Myocyte (in vitro differentiated cells): ENCODE results near the gene PID1. TPM values are rescaled to one million over a fixed set of nuclear protein-coding genes. Genes with fewer than 3 reads are reported as not detected.
A peak's percentile ranks its signal among the peaks of the same experiment; 100 is the strongest.

Experiments
- DNase-seq: peaks from one replicate; pipeline ENCODE4 v3.0.0-alpha.2; 2012; ENCODE audit warnings: low read depth
- total RNA-seq: library from RNA; depleted of rRNA; stranded (reverse); fragments of >200 nt; gene quantifications from 2 replicates; pipeline ENCODE4 v1.2.3, GENCODE V29; 2014

PID1 gene
- total RNA-seq, 1 donor from 2014 or later, result 9.0 TPM

DNA sequence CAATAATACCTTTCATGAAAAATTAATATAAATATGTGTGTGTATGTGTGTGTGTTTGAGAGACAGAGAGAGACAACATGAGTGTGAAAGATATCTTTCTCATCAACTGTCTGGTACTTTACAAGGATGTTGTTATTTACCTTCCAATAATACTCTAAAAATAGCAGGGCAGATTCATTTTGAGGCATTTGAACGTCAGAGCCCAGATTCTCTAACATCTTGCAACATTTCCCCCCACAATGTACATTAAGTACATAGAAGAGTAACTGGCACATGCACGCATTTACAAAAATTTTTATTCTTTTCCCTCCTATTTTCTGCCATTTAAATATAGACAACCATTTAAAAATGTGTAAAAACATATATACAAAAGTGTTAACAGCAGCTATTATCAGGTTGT lies 100.9 kb downstream of the PID1 start:
- DNase-seq, result no peak

GRCh38 chr2:229169751-229170150 lies 101.3 kb downstream of the PID1 start:
- DNase-seq, result no peak

DNA sequence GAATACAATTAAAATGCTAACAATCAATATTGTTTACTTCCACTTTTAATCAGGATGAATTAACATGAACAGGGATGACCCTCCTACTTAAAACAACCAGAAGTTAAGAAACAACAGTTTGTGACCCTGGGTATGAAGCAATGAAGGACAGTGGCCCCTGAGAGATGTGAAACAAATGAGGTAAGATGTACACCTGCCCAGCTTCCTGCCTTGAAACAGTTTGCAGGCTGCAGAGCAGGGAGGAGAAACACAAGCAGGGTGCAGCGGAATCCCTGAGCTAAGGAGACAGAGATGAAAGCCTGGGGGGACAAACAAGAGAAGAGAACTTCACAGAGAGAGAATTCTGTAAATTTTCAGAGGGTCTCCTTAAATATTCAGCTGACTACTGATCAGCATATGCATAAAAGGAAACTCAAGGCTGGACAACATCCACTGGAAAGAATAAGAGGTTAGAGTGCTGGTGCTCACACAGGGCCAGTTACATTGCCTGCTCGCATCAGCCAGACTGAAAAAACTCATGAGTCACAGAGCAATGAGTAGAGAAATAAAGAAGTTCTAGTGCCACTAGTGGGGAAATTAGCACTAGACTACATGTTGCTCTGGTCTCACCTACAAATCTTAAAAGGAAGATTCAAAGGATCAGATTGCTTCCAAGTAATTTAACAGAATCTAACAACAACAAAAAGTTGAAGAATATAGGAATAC lies 106.4 kb downstream of the PID1 start:
- DNase-seq, result peak; percentile 65

DNA sequence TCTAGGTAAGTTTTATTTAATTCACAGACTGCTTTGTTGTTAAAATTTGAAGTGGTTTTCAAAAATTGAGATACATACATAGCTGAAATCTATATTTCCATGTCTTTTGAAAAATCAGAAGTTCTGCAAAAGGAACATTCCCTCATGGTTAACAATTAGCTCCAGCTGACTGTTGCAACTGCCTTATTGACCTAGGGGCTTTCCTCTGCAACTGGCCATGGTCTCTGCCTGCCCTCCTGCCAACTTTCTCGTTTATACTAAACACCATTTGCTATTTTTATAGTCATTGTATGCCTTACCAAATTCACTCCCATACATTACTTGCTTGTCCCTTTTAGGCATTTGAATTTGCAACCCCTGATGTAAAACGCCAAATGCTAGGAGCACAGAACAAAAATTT lies 107.2 kb downstream of the PID1 start:
- no peak for DNase-seq

DNA sequence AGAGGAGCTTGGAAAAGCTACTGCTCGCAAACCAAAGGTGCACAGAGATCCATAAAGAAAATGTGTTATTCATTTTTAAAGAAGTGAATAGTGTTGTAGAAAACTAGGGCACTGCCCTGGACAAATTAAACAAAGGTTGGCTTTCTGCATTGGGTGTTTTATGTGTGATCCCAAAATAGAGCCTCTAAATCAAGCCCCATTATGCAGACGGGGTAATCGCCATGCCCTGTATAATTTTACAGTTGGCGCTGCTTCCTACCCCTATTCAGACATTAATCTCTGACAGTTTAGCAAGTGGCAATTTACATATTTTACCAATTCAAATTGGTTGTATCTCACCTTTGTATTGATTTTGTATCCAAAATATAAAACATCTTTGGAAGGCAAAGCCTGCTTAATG lies 109.1 kb downstream of the PID1 start:
- no peak for DNase-seq

- no peak for DNase-seq
These were observed 110.1 kb downstream of the PID1 start for GRCh38 chr2:229160984-229161383.

DNA sequence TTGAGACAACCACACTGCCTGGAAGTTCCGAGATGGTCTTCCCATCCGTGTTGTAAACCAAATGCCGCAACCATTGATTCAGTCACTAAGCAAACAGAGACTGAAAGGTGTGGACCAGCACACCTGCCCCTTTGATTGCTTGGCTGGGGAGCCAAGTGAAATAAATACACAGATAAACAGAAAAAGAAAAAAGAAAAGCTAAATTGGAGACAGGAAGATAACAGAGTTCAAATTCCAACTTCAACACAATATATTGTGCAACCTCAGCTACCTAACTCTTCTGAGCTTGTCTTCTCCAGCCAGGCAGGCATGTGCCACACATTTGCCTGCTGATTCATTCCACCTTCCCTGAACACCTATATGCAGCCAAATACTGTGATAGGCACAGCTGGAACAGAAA lies 110.9 kb downstream of the PID1 start:
- no peak for DNase-seq

DNA sequence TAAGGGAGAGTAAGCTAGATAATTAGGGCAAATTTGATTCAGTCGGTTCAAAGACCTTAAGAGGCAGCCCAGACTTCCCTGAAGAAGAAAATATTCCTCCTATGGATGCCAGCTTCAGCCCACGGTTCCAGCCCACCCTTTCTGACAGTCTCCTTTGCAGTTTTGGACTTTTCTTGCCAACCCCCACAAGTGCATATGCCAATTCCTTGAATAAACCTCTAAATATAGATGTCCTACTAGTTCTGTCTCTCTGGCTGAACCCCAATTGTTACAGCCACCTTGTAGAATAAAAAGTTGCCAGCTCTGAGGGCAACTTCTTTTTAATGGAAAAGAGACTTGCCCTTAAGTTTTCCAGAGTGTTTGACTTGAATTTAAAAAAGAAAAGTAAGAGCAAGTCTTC lies 111.7 kb downstream of the PID1 start:
- no peak for DNase-seq

DNA sequence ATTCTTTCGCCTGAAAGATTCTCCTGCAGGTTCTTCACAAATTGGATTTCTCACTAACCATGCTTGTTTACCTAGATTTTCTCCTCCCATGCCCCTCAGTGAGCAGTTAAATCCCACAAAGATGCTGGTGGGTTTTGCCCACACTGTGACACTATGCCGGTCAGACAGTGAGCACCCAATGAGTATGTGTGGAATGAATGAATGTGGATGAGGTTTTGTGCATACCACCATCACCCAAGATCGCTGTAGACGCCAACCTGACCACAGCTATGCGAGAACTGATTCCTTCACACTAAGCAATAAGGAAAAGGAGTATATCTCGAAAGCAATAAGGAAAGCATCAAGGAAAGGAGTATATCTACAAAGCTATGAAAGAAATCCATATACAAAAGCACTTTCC lies 116.7 kb downstream of the PID1 start:
- DNase-seq, result peak; percentile 90

GRCh38 chr2:229153951-229154350 lies 117.1 kb downstream of the PID1 start:
- DNase-seq, result no peak

DNA sequence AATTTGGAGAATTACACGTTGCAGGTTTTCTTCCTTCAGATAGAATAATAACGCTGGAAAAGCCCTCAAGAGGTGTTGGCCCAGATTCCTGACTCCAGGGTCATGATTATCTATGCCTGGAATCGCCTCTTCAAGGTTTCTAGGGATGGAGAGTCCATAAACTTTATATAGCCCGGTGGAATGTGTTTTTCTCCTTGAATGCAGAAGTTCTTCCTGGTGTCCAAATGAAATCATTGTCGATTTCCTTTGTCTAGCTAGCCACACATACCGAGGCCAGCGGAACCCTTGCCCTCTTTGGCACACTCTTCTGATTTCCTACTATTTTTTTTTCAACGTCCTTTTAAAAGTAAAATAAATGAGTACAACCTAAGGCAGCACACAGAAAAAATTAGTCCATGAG lies 117.8 kb downstream of the PID1 start:
- no peak for DNase-seq

DNA sequence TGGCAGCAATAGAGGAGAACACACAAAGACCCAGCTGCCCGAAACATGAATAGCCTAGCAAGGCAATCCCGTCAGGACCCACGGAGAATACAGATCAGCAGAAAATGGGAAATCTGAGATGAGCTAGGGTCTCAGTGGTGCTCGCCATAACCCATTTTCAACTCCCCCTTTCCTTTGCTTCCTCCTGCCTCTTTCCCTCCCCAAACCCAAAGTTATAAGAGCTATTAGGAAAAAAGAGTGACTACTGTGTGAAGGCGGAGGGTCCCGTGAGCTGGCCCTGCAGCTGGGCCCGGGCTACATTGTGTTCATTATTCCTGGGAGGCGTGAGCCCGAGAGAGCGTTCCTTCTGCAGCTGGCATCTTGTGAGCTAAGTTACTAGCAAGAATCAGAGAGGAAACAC lies 118.4 kb downstream of the PID1 start:
- no peak for DNase-seq

DNA sequence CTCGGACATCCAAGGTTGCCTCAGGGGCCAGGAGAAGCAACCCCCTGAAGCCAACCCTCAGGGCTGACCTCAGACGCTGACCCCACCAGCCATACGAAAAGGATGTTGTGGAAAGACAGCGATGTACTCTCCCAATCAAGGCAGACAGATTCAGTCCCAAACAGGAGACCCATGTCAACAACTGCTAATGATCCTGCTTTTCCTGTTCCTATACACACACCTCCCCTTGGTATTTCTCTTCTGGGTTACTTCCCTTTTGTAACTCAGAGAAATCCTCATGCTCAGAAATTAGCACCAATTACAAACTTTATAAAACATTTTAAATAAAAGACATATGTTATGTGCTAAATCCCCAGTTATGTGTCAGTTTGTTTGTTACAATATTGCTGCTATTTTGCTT lies 120.8 kb downstream of the PID1 start:
- DNase-seq, result no peak

- peak; percentile 26 for DNase-seq
These were observed 129.6 kb downstream of the PID1 start for GRCh38 chr2:229141424-229142025.

- DNase-seq, result no peak
These were observed 133.4 kb downstream of the PID1 start for GRCh38 chr2:229137639-229138038.

- no peak for DNase-seq
These were observed 134.0 kb downstream of the PID1 start for GRCh38 chr2:229137066-229137465.

- DNase-seq, result peak; percentile 62
These were observed 137.8 kb downstream of the PID1 start for GRCh38 chr2:229133155-229133772.

GRCh38 chr2:229132236-229132635 lies 138.9 kb downstream of the PID1 start:
- DNase-seq, result no peak

- DNase-seq, result no peak
These were observed 140.6 kb downstream of the PID1 start for GRCh38 chr2:229130522-229130921.

GRCh38 chr2:229129738-229130371 lies 141.2 kb downstream of the PID1 start:
- no peak for DNase-seq

DNA sequence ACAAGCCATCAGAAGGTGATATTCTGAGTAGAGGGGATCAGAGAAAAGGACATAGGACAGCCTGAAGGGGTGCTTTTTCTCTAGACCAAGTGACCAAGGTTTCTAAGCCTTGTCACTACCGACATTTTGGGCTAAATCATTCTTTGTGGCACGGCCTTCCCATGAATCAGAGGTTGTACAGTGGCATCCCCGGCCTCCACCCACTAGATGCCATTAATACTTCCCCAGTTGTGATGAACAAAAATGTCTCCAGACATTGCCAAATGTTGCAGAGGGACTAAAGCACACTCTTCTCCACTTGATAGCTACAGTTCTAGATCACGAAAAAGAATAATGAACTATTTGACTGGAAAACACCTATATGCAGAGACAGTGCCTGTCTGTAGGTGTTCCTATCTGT lies 143.6 kb downstream of the PID1 start:
- no peak for DNase-seq

DNA sequence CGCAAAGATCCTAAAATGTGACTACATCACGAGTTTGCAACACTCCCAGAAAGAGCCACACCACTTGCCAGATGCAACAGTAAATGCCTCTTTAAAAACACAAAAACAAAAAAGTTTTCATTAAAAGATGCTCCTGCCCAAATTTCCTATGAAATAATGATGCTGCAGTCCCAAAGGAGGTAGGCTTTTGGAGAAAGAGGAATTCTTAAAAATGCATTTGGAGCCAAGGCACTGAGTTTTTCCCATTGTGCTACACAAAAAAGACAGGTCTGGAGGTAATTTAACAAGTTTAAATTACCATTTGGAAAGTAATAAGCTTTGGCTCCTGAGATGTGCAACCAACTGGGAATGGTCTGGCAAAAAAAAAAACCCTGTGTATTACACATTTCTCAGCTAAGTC lies 145.0 kb downstream of the PID1 start:
- DNase-seq, result no peak
